HepG2 (cell line): Measurements from ENCODE around the gene LCMT2. TPM values are rescaled to one million over a fixed set of nuclear protein-coding genes. Genes with fewer than 3 reads are reported as not detected.

Source experiments
- JDP2 ChIP-seq: sonication (generic); formaldehyde crosslinking; IDR thresholded peaks from 2 replicates; pipeline ENCODE4 v1.8.1; 2022; ENCODE audit warnings: missing genetic modification reagents, borderline replicate concordance
- KLF16 ChIP-seq, 2 experiments: sonication (generic) in 1 of 2; formaldehyde crosslinking in 1 of 2; IDR thresholded peaks; 2 replicates each; pipeline versions ENCODE4 v1.6.1 to v1.8.0; 2016 to 2023; ENCODE audit warnings: missing genetic modification reagents in 2 of 2, missing compliant biosample characterization in 1 of 2
- KMT2B ChIP-seq: IDR thresholded peaks from 2 replicates; pipeline ENCODE4 v1.6.1; 2016; ENCODE audit warnings: missing genetic modification reagents, missing compliant biosample characterization
- POGK ChIP-seq: sonication (generic); formaldehyde crosslinking; conservative IDR thresholded peaks from 2 replicates; pipeline ENCODE4 v1.8.0; 2022; ENCODE audit warnings: mild to moderate bottlenecking, moderate library complexity, missing genetic modification reagents
- POLR2AphosphoS2 ChIP-seq: IDR thresholded peaks from 2 replicates; pipeline ENCODE4 v1.6.1; 2011; ENCODE audit warnings: low read depth, low read length, improper control_type of control experiment
- SNAI1 ChIP-seq: sonication (generic); formaldehyde crosslinking; IDR thresholded peaks from 2 replicates; pipeline ENCODE4 v1.5.0; 2020; ENCODE audit warnings: mild to moderate bottlenecking, missing genetic modification reagents, borderline replicate concordance
- SPEN ChIP-seq: sonication (generic); formaldehyde crosslinking; IDR thresholded peaks from 2 replicates; pipeline ENCODE4 v1.5.1; 2020; ENCODE audit warnings: low read depth, mild to moderate bottlenecking, missing genetic modification reagents
- TFDP1 ChIP-seq: IDR thresholded peaks from 2 replicates; pipeline ENCODE4 v1.6.1; 2016; ENCODE audit warnings: missing compliant biosample characterization, missing genetic modification reagents, borderline replicate concordance
- ZBTB7B ChIP-seq: sonication (generic); formaldehyde crosslinking; IDR thresholded peaks from 2 replicates; pipeline ENCODE4 v1.4.0; 2020; ENCODE audit warnings: missing genetic modification reagents
- ZNF512B ChIP-seq: sonication (generic); formaldehyde crosslinking; IDR thresholded peaks from 2 replicates; pipeline ENCODE4 v1.5.1; 2020; ENCODE audit warnings: missing genetic modification reagents, mild to moderate bottlenecking, borderline replicate concordance
- ZNF567 ChIP-seq: sonication (generic); formaldehyde crosslinking; IDR thresholded peaks from 2 replicates; pipeline ENCODE4 v1.8.1; 2023; ENCODE audit warnings: mild to moderate bottlenecking, missing genetic modification reagents, borderline replicate concordance
- ZNF569 ChIP-seq: sonication (generic); formaldehyde crosslinking; IDR thresholded peaks from 2 replicates; pipeline ENCODE4 v1.5.0; 2020; ENCODE audit warnings: mild to moderate bottlenecking, missing genetic modification reagents, moderate library complexity, borderline replicate concordance
- ZNF646 ChIP-seq: sonication (generic); formaldehyde crosslinking; IDR thresholded peaks from 2 replicates; pipeline ENCODE4 v1.9.0; 2021; ENCODE audit warnings: mild to moderate bottlenecking, missing genetic modification reagents
- ZSCAN12 ChIP-seq: sonication (generic); formaldehyde crosslinking; IDR thresholded peaks from 2 replicates; pipeline ENCODE4 v1.9.0; 2021; ENCODE audit warnings: mild to moderate bottlenecking, missing genetic modification reagents
- polyA plus RNA-seq, 8 experiments: library from polyadenylated mRNA; depleted of rRNA in 3 of 8; stranded (reverse) in 7 of 8; unstranded in 1 of 8; fragments of >200 nt; fragmentation: Illumina TruSeq in 4 of 8; extraction: Trizol in 4 of 8; gene quantifications; 2 replicates each; pipeline versions ENCODE4 v1.2.1 to v1.2.3, GENCODE V29; 2011 to 2016; ENCODE audit warnings: low read depth in 4 of 8, missing spikeins in 1 of 8, mixed read lengths in 1 of 8; ENCODE audit not compliant: insufficient read depth in 1 of 8
- total RNA-seq, 5 experiments: library from RNA; depleted of rRNA; stranded (reverse); fragments of >200 nt; fragmentation: Illumina TruSeq; extraction: Trizol; gene quantifications; 2 replicates each; pipeline ENCODE4 v1.2.3, GENCODE V29; 2016; ENCODE audit warnings: low read depth in 1 of 5

The LCMT2 gene
- total and polyA plus RNA-seq, 2 of the 13 experiments (the other 11 are each of a cell fraction or from before 2014, with no cell fraction given), result 6.9 to 9.1 TPM

GRCh38 chr15:43329960-43330779, at the start of gene LCMT2 (continued):
- TF ChIP-seq TFDP1 (peak; percentile 90; the same call in 1 of the 2 replicates), SPEN (CRISPR knock-in tag) (peak; percentile 62; the same call in 1 of the 2 replicates), ZSCAN12 (CRISPR knock-in tag) (no peak), KMT2B (CRISPR knock-in tag) (peak; percentile 93), JDP2 (CRISPR knock-in tag) (no peak), ZNF512B (CRISPR knock-in tag) (no peak; the same call in 1 of the 2 replicates), KLF16 (CRISPR knock-in tag; IDR thresholded peaks at IDR 0.05) (no peak; a peak in 2 of 4 replicates), ZNF567 (CRISPR knock-in tag) (peak; percentile 82; the same call in 1 of the 2 replicates), ZNF569 (CRISPR knock-in tag) (no peak), POLR2AphosphoS2 (no peak), ZBTB7B (CRISPR knock-in tag) (peak; percentile 66; the same call in 1 of the 2 replicates), ZNF646 (no peak), SNAI1 (peak; percentile 91; the same call in 1 of the 2 replicates), POGK (CRISPR knock-in tag) (peak; percentile 95)
